ENCODE measurements around the gene TMEM239.

TMEM239 gene

DNA sequence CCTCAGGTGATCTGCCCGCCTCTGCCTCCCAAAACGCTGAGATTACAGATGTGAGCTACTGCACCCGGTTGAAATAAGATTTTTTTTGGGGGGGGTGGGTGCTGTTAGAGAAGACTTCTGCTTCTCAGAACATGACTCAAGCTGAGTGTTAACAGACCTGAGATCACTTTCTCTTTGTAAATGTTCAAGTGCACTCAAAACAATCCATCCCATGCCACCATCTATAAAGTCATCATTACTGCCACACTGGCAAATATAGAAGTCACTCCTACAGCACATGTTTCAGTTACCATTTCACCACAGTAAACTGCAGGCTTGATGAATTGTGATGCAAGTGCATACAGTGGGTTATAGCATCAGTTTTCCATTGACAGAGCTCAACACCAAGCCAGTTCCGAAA lies 33.4 kb downstream of the TMEM239 start:
- no peak for DNase-seq (ENCODE audit: low read depth in 2 of 2)

DNA sequence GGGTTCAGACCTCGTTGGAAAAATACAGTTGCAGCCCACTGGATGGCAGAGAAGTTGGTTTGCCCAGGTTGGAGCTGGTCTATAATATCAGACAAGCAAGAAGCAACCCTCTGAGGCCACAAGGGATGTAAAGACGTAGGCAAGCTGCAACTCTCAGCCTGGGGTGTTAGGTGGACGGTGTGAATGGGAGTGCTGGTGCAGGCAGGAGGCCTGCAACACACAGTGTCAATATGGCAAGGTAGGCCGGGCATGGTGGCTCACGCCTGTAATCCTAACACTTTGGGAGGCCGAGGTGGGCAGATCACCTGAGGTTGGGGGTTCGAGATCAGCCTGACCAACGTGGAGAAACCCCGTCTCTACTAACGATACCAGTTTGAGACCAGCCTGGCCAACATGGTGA lies 34.9 kb downstream of the TMEM239 start:
- DNase-seq (ENCODE audit: low read depth in 2 of 2) = no peak

DNA sequence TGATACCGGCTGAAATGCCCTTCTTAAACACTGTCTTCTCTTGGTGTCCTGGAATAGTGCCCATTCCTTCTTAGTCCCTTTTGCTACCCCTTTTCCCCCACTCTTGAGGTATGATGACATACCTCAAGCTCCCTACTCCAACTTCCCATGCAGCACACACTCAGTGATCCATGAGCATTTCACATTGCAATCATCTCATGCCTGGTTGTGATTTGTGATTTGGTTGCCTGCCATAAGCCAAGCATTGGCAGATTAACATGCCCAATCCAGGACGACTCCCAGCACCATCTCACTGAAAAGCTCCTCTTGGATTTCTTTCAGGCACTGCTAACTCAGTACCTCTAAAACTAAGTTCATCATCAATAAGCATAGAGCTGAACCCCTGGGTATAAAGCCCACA lies 42.4 kb downstream of the TMEM239 start:
- no peak for DNase-seq (ENCODE audit: low read depth in 2 of 2)

DNA sequence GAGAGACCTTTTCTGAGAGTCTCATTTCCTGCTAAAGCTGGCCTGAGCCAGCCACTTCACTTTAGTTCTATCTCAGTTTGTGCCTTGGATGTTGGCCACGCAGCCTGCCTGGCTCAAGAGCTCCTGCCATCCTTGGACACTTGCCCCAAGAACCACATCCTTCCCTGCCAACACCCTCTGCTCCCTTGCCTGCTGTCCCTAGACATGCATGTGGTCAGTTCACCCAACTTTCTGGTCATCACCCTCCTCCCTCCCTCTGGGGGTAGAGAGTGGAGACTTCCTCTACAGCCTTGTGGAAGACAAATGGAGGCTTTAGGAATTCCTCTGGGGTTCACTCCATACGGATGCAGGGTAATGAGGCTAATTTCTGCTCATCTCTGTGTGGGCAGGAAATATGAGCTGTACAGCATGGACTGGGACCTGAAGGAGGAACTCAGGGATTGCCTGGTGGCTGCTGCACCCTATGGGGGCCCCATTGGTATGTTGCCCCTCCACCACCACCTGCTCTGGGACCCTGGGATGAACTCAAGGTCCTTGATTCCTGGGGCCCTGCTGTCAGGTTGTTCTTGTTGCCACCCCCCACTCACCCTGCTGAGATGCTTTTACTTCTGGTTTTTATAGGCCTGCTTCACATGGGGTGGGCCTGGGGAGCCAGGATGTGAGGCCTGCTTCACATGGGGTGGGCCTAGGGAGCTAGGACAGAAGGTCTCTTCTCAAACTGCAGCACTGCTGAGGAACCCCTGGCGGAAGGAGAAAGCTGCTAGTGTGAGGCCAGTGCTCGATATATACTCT lies 43.4 kb downstream of the TMEM239 start:
- no peak for DNase-seq (ENCODE audit: low read depth in 2 of 2)

DNA sequence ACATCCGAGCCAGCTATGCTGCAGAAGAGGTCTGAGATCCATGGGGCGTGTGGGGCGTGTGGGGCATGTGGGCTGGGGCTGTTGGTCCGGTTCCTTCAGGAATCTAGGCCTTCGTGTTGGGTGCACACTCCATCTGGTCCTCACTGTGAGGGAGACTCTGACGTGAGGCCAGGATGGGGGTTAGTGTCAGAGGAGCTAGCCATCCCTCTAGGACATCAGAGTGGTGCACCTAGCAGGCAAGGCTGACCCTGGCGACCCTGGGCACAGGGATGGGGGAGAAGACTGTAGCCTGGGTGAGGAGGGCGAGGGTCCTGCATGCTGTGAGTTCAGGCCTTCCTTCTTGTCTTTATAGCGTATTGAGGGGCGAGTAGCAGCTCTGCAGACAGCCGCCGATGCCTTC lies 48.5 kb downstream of the TMEM239 start:
- no peak for DNase-seq (ENCODE audit: low read depth in 2 of 2)

DNA sequence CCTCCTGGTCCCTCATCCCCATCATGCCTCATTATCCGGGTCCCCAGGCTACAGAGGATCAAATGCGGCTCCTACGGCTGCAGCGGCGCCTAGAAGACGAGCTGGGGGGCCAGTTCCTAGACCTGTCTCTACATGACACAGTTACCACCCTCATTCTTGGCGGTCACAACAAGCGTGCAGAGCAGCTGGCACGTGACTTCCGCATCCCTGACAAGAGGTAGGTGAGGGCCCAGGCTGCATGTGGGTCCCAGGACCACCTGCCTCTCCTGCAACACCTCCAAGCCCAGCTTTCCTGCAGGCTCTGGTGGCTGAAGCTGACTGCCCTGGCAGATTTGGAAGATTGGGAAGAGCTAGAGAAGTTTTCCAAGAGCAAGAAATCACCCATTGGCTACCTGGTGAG lies 48.9 kb downstream of the TMEM239 start:
- DNase-seq (ENCODE audit: low read depth in 2 of 2) = no peak

DNA sequence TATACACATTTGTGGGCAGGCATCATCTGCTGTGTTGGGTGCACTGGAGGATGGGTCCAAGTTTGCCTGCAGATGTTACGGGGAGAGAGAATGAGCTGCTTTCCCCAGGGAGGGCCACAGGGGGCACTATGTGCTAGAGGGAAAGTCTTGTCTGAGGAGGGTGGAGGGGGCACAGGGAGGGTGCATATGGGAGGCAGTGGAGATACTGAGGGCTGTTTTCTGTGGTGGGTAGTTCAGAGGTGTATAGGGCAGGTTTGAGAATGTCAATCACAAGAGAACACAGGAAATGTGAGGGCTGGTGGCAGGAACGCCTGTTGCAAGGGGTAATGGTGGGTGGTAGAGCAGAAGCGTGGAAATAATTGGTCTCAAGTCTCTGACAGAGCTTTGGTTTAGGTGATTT lies 49.5 kb downstream of the TMEM239 start:
- DNase-seq (ENCODE audit: low read depth in 2 of 2) = no peak

DNA sequence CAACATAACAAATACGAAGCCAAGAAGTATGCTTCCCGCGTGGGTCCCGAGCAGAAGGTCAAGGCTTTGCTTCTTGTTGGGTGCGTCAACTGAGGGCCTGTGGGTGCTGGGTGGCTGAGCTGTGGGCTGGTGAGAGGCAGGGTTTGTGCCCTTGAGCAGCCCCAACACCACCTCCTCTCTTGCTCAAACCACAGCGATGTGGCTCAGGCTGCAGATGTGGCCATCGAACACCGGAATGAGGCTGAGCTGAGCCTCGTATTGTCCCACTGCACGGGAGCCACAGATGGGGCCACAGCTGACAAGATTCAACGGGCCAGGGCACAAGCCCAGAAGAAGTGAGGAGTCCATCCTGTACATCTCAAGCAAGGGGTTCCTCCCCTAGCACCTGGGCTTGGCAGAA lies 50.1 kb downstream of the TMEM239 start:
- no peak for DNase-seq (ENCODE audit: low read depth in 2 of 2)

DNA sequence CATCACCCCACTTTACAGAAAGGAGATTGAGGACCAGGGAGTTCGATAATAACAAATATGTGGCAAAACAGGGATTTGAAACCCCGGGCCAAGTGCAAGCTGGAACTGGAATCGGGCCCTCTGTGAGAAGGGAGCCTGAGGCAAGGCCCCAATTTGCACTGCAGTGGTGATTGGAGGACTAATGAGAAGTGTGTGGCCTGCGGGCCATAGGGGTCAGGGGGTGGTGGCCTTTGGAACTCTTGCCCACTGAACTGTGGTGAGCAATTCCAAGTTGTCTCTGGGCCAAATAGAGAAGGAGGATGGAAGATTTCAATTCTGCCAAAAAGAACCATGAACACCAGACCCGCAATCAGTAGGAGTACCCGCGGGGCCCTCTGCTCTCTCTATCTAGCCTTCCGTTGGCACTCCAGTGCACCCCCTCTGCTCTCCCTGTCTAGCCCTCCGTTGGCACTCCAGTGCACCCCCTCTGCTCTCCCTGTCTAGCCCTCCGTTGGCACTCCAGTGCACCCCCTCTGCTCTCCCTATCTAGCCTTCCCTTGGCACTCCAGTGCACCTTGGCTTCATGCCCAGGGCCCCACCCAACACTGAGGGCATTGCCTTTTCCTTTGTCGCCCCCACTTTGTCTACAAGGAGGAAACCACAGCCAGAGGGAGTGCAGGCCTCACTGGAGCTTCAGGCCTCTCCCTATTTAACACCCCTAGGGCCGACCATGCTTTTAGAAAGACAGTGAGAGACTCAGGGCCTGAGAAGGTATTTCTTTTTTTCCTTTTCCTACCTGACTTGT lies 51.1 kb downstream of the TMEM239 start:
- DNase-seq (ENCODE audit: low read depth in 2 of 2) = no peak
